HuH-7.5 (cell line): ENCODE data around the gene LPIN1.
A peak's percentile ranks its signal among the peaks of the same experiment; 100 is the strongest.
"Not testable (repeated sequence)": the region's sequence is repeated elsewhere in the genome, so short reads cannot be mapped to it uniquely, and the experiment has no call there.

Source experiments
- DNase-seq: peaks from one replicate; pipeline ENCODE4 v3.0.0; 2011; ENCODE audit warnings: low spot score

Gene LPIN1

GRCh38 chr2:11812466-11813248 lies 66.2 kb downstream of the LPIN1 start:
- no peak for DNase-seq

- not testable (repeated sequence) for DNase-seq
Measured at GRCh38 chr2:11813345-11813744, 66.9 kb downstream of the LPIN1 start.

- DNase-seq = no peak
Measured at GRCh38 chr2:11813951-11814350, 67.5 kb downstream of the LPIN1 start.

- DNase-seq = no peak
Measured at GRCh38 chr2:11814979-11815510, 68.6 kb downstream of the LPIN1 start.

- not testable (repeated sequence) for DNase-seq
Measured at GRCh38 chr2:11816935-11817334, 70.5 kb downstream of the LPIN1 start.

- no peak for DNase-seq
Measured at GRCh38 chr2:11819235-11819729, 72.8 kb downstream of the LPIN1 start.

- DNase-seq = no peak
Measured at GRCh38 chr2:11820650-11821049, 74.2 kb downstream of the LPIN1 start.

- no peak for DNase-seq
Measured at GRCh38 chr2:11821705-11822104, 75.3 kb downstream of the LPIN1 start.

GRCh38 chr2:11822359-11822745 lies 75.9 kb downstream of the LPIN1 start:
- not testable (repeated sequence) for DNase-seq

GRCh38 chr2:11822746-11823451 lies 76.5 kb downstream of the LPIN1 start:
- DNase-seq = peak; percentile 25

GRCh38 chr2:11824901-11825828 lies 78.7 kb downstream of the LPIN1 start:
- DNase-seq = no peak

GRCh38 chr2:11827547-11827946 lies 81.1 kb downstream of the LPIN1 start:
- DNase-seq = no peak

GRCh38 chr2:11828933-11829323 lies 82.5 kb downstream of the LPIN1 start:
- no peak for DNase-seq

GRCh38 chr2:11829324-11829946 lies 83.0 kb downstream of the LPIN1 start:
- peak; percentile 31 for DNase-seq

- DNase-seq = peak; percentile 45
Measured at GRCh38 chr2:11829947-11830707, 83.7 kb downstream of the LPIN1 start.

- no peak for DNase-seq
Measured at GRCh38 chr2:11830708-11831301, 84.4 kb downstream of the LPIN1 start.

- DNase-seq = no peak
Measured at GRCh38 chr2:11831415-11831814, 85.0 kb downstream of the LPIN1 start.

- DNase-seq = no peak
Measured at GRCh38 chr2:11832531-11832930, 86.1 kb downstream of the LPIN1 start.

GRCh38 chr2:11833601-11834000 lies 87.2 kb downstream of the LPIN1 start:
- no peak for DNase-seq

- DNase-seq = no peak
Measured at GRCh38 chr2:11835403-11835802, 89.0 kb downstream of the LPIN1 start.
